Kidney (tissue), 14 donors: ENCODE measurements around the gene PFKFB3. TPM values are rescaled to one million over a fixed set of nuclear protein-coding genes. Genes with fewer than 3 reads are reported as not detected.

ENCODE experiments used
- DNase-seq, 5 donors: peaks; one replicate each; pipeline ENCODE4 v3.0.0-alpha.2; 2013 to 2020
- FAIRE-seq: peaks from 2 replicates; lab custom pipeline; 2012; peaks lifted over from hg19 to GRCh38; lab: Jason Lieb, UNC
- H3K27ac ChIP-seq, 2 donors: one replicate each; pipeline ENCODE4 v1.7.0; 2013; ENCODE audit warnings: low read depth in 2 of 2, low read length in 2 of 2, inconsistent platforms in 1 of 2
- H3K27me3 ChIP-seq: one replicate; pipeline ENCODE4 v1.7.1; 2013; ENCODE audit warnings: low read length, inconsistent platforms; ENCODE audit not compliant: control insufficient read depth, insufficient read depth
- H3K36me3 ChIP-seq, 3 donors: one replicate each; pipeline versions ENCODE4 v1.7.0 to v1.7.1; 2013; ENCODE audit warnings: low read length in 3 of 3, control low read depth in 1 of 3, inconsistent platforms in 1 of 3; ENCODE audit not compliant: insufficient read depth in 3 of 3, control insufficient read depth in 2 of 3
- H3K4me1 ChIP-seq, 3 donors: one replicate each; pipeline versions ENCODE4 v1.7.0 to v1.7.1; 2013; ENCODE audit warnings: low read length in 3 of 3, inconsistent platforms in 1 of 3, low read depth in 1 of 3; ENCODE audit not compliant: control insufficient read depth in 2 of 3, insufficient read depth in 2 of 3
- H3K4me3 ChIP-seq, 3 donors: one replicate each; pipeline versions ENCODE4 v1.7.0 to v1.8.1; 2013; ENCODE audit warnings: low read length in 3 of 3, control low read depth in 1 of 3, inconsistent platforms in 1 of 3
- H3K9ac ChIP-seq, 3 donors: one replicate each; pipeline versions ENCODE4 v1.7.0 to v1.7.1; 2013; ENCODE audit warnings: low read length in 3 of 3, control low read depth in 1 of 3, inconsistent platforms in 1 of 3
- H3K9me3 ChIP-seq, 3 donors: one replicate each; pipeline versions ENCODE4 v1.7.0 to v1.7.1; 2013; ENCODE audit warnings: low read length in 3 of 3, control low read depth in 1 of 3, inconsistent platforms in 1 of 3; ENCODE audit not compliant: control insufficient read depth in 2 of 3, insufficient read depth in 1 of 3
- intact Hi-C: fragments of 100-400 bp; cut with DNase I; formaldehyde crosslinking; loops from one replicate; pipeline ENCODE4 v1.11.1; 2022
- polyA plus RNA-seq: library from polyadenylated mRNA; stranded (reverse); fragments of 350-450 nt; fragmentation: Illumina TruSeq; extraction: RNeasy Lipid Tissue Mini Kit (QIAGEN cat#74804); gene quantifications from one replicate; pipeline ENCODE4 v1.2.3, GENCODE V29; 2014; ENCODE audit warnings: low read depth, low replicate concordance; ENCODE audit not compliant: insufficient read depth
- total RNA-seq: library from RNA; stranded (reverse); fragmentation: NEBNext Ultra II Directional; extraction: Animal tissue kit (Norgen Biotek cat#: 25700); gene quantifications from one replicate; pipeline ENCODE4 v1.2.1, GENCODE V29; 2021
- TF ChIP-seq, protein P1 (sequence below): IDR thresholded peaks from 3 replicates; pipeline ENCODE4 v1.5.1; 2012; ENCODE audit warnings: mild to moderate bottlenecking, moderate library complexity, borderline replicate concordance; ENCODE audit not compliant: insufficient read depth; ENCODE audit errors: extremely low read depth
- donor health status: control.
- donor health status: control.
- donor health status: control.
- donor health status: control.
- donor health status: control.
- donor health status: DM: yes; HTN: yes; CAD: no.
- donor health status: Normal renal cell carcinoma (clear cell type).

The PFKFB3 gene
- total and polyA plus RNA-seq, 2 donors from 2014 or later, result 34.9 to 141 TPM

DNA sequence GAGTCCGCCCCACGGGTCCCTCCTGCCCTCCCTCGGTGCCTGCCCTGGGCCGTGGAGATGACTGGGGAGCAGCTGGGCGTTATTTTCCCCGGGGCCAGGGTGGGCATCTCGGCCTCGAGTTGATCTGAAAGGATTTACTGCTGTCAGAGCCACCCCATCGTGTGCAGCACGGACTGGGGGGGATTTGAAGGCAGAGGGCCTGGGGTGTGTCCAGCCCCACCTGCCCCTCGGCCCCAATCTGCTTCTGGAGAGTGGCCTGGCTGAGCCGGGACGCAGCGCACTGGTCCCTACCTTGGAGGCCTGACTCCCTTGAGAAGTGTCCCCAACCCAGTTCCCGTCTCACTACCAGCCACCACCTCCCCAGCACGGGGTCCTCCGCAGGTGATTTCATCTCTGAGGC is 24.2 kb upstream of the PFKFB3 start:
- no peak overlapping the region for H3K4me3 ChIP-seq
- TF ChIP-seq, protein P1, sequence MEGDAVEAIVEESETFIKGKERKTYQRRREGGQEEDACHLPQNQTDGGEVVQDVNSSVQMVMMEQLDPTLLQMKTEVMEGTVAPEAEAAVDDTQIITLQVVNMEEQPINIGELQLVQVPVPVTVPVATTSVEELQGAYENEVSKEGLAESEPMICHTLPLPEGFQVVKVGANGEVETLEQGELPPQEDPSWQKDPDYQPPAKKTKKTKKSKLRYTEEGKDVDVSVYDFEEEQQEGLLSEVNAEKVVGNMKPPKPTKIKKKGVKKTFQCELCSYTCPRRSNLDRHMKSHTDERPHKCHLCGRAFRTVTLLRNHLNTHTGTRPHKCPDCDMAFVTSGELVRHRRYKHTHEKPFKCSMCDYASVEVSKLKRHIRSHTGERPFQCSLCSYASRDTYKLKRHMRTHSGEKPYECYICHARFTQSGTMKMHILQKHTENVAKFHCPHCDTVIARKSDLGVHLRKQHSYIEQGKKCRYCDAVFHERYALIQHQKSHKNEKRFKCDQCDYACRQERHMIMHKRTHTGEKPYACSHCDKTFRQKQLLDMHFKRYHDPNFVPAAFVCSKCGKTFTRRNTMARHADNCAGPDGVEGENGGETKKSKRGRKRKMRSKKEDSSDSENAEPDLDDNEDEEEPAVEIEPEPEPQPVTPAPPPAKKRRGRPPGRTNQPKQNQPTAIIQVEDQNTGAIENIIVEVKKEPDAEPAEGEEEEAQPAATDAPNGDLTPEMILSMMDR, result no peak
- no peaks in the 10 kb centered on the region for H3K36me3 ChIP-seq
- intact Hi-C loops, result no loop called here
- no peaks in the 10 kb centered on the region for H3K4me1 ChIP-seq
- H3K27me3 ChIP-seq, result no peaks in the 10 kb centered on the region
- H3K9ac ChIP-seq, result no peak overlapping the region
- H3K9me3 ChIP-seq, result no peaks in the 10 kb centered on the region
- FAIRE-seq (no peak), DNase-seq (no peak)
- no peak overlapping the region for H3K27ac ChIP-seq

DNA sequence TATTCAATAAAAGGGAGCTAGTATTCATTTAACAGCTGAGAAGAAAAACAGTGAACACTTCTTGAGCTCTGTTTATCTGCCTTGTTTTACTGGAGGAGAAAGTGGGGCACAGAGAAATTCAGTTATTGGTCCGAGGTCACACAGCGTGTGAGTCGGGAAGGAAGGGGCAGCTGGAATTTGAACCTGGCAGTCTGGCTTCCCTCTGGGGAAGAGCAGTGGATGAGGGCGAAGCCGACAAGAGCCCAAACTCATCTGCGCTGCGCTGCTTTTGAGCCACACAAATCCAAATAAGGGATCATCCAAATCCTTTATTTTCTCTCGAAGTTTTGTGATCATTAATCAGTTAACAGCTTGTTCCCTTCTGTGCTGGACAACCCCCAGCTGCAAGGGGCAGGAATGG is 23.7 kb upstream of the PFKFB3 start:
- Histone ChIP-seq H3K36me3 (no peaks in the 10 kb centered on the region), H3K4me3 (no peak overlapping the region), H3K9ac (no peak overlapping the region), H3K9me3 (no peaks in the 10 kb centered on the region), H3K27me3 (no peaks in the 10 kb centered on the region), H3K27ac (no peak overlapping the region), H3K4me1 (no peaks in the 10 kb centered on the region)
- TF ChIP-seq, protein P1, result no peak
- DNase-seq (peak in 1 of 5 donors; percentile 49), FAIRE-seq (no peak)
- intact Hi-C loops, result no loop called here

DNA sequence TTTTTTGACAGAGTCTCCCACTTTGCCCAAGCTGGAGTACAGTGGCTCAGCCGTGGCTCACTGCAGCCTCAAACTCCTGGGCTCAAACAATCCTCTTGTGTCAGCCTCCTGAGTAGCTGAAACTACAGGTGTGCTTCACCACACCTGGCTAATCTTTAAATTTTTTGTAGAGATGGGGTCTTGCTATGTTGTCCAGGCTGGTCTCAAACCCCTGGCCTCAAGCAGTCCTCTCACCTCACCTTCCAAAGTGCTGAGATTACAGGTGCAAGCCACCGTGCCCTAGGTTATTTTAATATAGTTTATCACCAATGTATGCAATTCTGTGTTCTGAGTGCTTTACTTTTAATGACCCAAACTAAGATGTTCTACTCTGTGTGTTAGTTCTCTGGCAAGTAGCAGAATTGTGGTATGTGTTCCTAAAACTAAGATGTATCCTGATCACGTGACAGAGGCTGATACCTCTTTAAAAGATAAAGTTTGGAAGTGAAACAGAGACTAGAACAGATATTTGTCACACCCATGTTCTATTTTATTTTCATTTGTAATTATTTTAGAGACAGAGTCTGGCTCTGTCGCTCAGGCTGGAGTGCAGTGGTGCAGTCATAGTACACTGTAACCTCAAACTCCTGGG is 22.1 kb upstream of the PFKFB3 start:
- H3K4me3 ChIP-seq, result no peak overlapping the region
- H3K9ac ChIP-seq, result no peak overlapping the region
- no peaks in the 10 kb centered on the region for H3K36me3 ChIP-seq
- intact Hi-C loops, result no loop called here
- no peaks in the 10 kb centered on the region for H3K27me3 ChIP-seq
- no peaks in the 10 kb centered on the region for H3K9me3 ChIP-seq
- H3K27ac ChIP-seq, result no peak overlapping the region
- DNase-seq, result no peak
- H3K4me1 ChIP-seq, result no peaks in the 10 kb centered on the region
- TF ChIP-seq, protein P1, result no peak
- FAIRE-seq, result no peak

DNA sequence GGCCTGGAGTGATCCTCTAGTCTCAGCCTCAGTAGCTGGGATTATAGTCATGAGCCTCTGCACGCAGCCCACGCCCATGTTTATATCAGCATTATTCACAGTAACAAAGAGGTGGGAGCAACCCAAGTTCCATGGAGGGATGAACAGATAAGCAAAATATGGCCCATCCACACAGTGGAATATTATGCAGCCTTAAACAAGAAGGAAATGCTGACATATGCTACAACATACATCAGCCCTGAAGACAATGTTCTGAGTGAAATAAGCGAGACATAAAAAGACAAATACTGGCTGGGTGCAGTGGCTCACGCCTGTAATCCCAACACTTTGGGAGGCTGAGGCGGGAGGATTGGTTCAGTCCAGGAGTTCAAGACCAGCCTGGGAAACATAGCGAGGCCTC is 21.5 kb upstream of the PFKFB3 start:
- Histone ChIP-seq H3K4me1 (no peaks in the 10 kb centered on the region), H3K9ac (no peak overlapping the region), H3K4me3 (no peak overlapping the region), H3K27me3 (no peaks in the 10 kb centered on the region), H3K27ac (no peak overlapping the region), H3K36me3 (no peaks in the 10 kb centered on the region), H3K9me3 (no peaks in the 10 kb centered on the region)
- DNase-seq (no peak), FAIRE-seq (no peak)
- intact Hi-C loops, result no loop called here
- TF ChIP-seq, protein P1, result no peak
